Immature natural killer cell (primary cell): ENCODE results near the gene RPL18A. TPM values are rescaled to one million over a fixed set of nuclear protein-coding genes. Genes with fewer than 3 reads are reported as not detected.

Source experiments
- DNase-seq, 3 donors: peaks; one replicate each; pipeline ENCODE4 v3.0.0; 2022; ENCODE audit warnings: mixed read lengths in 1 of 3
- H3K27ac Mint-ChIP-seq, 6 donors: one replicate each; pipeline ENCODE4 v1.8.0; 2020; ENCODE audit warnings: mixed read lengths in 6 of 6, mild to moderate bottlenecking in 5 of 6, inconsistent platforms in 4 of 6, moderate library complexity in 3 of 6
- H3K27me3 Mint-ChIP-seq, 3 donors: one replicate each; pipeline ENCODE4 v1.8.0; 2020 to 2021; ENCODE audit warnings: low read depth in 3 of 3, mild to moderate bottlenecking in 3 of 3, mixed read lengths in 3 of 3, moderate library complexity in 3 of 3, inconsistent platforms in 1 of 3
- H3K36me3 Mint-ChIP-seq, 3 donors: one replicate each; pipeline ENCODE4 v1.8.0; 2020; ENCODE audit warnings: mixed read lengths in 3 of 3, inconsistent platforms in 2 of 3, mild to moderate bottlenecking in 2 of 3
- H3K4me1 Mint-ChIP-seq, 2 donors: one replicate each; pipeline ENCODE4 v1.8.0; 2020; ENCODE audit warnings: inconsistent platforms in 2 of 2, mild to moderate bottlenecking in 2 of 2, mixed read lengths in 2 of 2, moderate library complexity in 1 of 2
- H3K4me3 Mint-ChIP-seq, 5 donors: one replicate each; pipeline ENCODE4 v1.8.0; 2020; ENCODE audit warnings: mild to moderate bottlenecking in 5 of 5, mixed read lengths in 5 of 5, inconsistent platforms in 3 of 5, moderate library complexity in 3 of 5
- H3K9me3 Mint-ChIP-seq, 6 donors: one replicate each; pipeline ENCODE4 v1.8.0; 2020; ENCODE audit warnings: mild to moderate bottlenecking in 6 of 6, mixed read lengths in 6 of 6, inconsistent platforms in 4 of 6, moderate library complexity in 3 of 6
- polyA plus RNA-seq, 3 donors: library from polyadenylated mRNA; unstranded; fragments of 300-500 nt; fragmentation: Illumina TruSeq; gene quantifications; one replicate each; pipeline ENCODE4 v1.2.3, GENCODE V29; 2021

The RPL18A gene
- polyA plus RNA-seq, 3 donors from 2014 or later: 1,385 to 2,434 (median 1,562) TPM

GRCh38 chr19:17866312-17866963 is 6.7 kb downstream of the RPL18A start:
- Mint-ChIP-seq H3K27me3 (peaks cover 0 to 8% (median 7%) of the 10 kb centered on the region in 3 donors), H3K9me3 (no peaks in the 10 kb centered on the region), H3K27ac (peak overlapping the region in 1 of 6 donors; percentile 56), H3K36me3 (peaks cover 0 to 8% (median 0%) of the 10 kb centered on the region in 3 donors), H3K4me1 (peaks cover 4 to 7% of the 10 kb centered on the region in 2 donors), H3K4me3 (no peak overlapping the region)
- no peak for DNase-seq

DNA sequence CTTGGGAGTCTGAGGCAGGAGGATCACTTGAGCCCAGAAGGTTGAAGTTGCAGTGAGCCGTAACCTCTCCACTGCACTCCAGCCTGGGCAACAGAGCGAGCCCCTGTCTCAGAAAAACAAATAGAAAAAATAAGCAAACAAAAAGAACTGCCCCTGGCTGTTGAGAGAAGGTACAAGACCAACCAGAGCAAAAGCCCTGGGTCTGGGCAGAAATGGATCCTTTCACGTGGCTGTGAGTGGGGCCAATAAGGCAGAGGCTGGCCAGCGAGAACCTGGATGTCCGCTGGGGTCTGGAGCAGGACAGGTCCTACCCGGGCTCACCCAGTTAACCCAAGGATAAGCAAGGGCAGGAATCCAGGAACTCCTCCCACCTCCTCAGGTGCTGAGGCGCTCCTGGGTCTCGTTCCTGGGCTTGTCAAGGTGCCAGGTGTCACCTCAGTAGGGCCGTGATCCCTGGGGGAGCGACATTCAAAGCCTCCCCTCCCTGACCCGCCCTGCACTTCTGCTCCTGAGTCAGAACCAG is 7.3 kb downstream of the RPL18A start:
- Mint-ChIP-seq H3K9me3 (no peaks in the 10 kb centered on the region), H3K27ac (no peak overlapping the region), H3K4me3 (no peak overlapping the region), H3K4me1 (peaks cover 0 to 6% of the 10 kb centered on the region in 2 donors), H3K36me3 (peaks cover 0 to 8% (median 0%) of the 10 kb centered on the region in 3 donors), H3K27me3 (peaks cover 0 to 8% (median 7%) of the 10 kb centered on the region in 3 donors)
- DNase-seq: no peak

DNA sequence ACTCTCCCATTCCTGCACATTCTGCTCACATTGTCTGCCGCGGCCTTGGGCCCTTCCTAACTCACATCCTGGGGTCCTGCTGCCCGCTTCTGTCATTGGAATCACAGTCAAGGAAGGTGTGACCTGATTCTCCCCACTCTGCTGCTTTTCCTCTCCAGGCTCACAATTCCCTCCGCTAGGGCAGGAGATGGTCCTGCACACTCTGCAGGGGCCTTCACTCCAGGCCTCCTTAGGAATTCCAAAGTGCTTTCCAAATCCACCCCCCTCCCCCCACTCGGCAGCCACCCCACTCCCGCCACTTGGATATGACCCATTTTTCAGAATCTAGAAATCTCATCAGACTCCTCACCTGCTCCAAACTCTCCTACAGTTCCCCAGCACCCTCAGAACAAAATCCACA is 9.0 kb downstream of the RPL18A start:
- no peak for DNase-seq
- no peak overlapping the region for H3K4me3 Mint-ChIP-seq
- no peak overlapping the region for H3K27ac Mint-ChIP-seq
- peaks cover 0 to 4% (median 0%) of the 10 kb centered on the region in 3 donors for H3K36me3 Mint-ChIP-seq
- H3K4me1 Mint-ChIP-seq: peaks cover 0 to 8% of the 10 kb centered on the region in 2 donors
- H3K27me3 Mint-ChIP-seq: peaks cover 2 to 12% (median 9%) of the 10 kb centered on the region in 3 donors
- H3K9me3 Mint-ChIP-seq: no peaks in the 10 kb centered on the region

DNA sequence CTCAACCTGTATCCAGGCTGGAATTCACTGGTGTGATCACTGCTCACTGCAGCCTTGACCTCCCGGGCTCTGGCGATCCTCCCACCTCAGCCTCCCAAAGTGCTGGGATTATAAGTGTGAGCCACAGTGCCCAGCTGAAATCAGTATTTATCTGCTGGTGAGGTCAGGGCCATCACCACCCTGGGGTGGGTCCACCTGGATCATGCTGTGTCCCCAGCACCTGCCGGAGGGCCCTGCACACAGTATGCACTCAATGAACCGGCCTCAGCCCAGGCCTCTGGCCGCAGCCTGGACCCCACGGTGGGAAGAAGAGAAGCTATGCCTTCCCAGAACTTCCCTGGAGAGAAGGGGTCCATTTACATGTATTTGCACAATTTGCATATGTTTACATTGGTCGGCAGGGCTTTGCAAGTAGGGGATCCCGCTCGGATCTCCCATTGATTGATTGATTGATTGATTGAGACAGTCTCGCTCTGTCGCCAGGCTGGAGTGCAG is 9.5 kb downstream of the RPL18A start:
- H3K27ac Mint-ChIP-seq: no peak overlapping the region
- no peak for DNase-seq
- H3K27me3 Mint-ChIP-seq: peaks cover 2 to 12% (median 9%) of the 10 kb centered on the region in 3 donors
- H3K4me1 Mint-ChIP-seq: peaks cover 0 to 8% of the 10 kb centered on the region in 2 donors
- H3K9me3 Mint-ChIP-seq: no peaks in the 10 kb centered on the region
- H3K4me3 Mint-ChIP-seq: no peak overlapping the region
- H3K36me3 Mint-ChIP-seq: peaks cover 0 to 4% (median 0%) of the 10 kb centered on the region in 3 donors

GRCh38 chr19:17871032-17871877 is 11.5 kb downstream of the RPL18A start:
- Mint-ChIP-seq H3K27me3 (peaks cover 5 to 17% (median 11%) of the 10 kb centered on the region in 3 donors), H3K27ac (no peak overlapping the region), H3K4me1 (peaks cover 6 to 11% of the 10 kb centered on the region in 2 donors), H3K9me3 (no peaks in the 10 kb centered on the region), H3K4me3 (peak overlapping the region in 1 of 5 donors; percentile 35), H3K36me3 (no peaks in the 10 kb centered on the region)
- no peak for DNase-seq

GRCh38 chr19:17871878-17872250 is 12.2 kb downstream of the RPL18A start, which contains the start of gene SLC5A5:
TSS of gene SLC5A5 (plus strand) at chr19:17871945. CDS start at chr19:17872320, 375 bp downstream.
- peaks cover 6 to 11% of the 10 kb centered on the region in 2 donors for H3K4me1 Mint-ChIP-seq
- peak within 1 kb of the TSS; percentile 42 to 62 (median 56) for H3K4me3 Mint-ChIP-seq
- peak within 1 kb of the TSS in 1 of 6 donors; percentile 17 for H3K27ac Mint-ChIP-seq
- no peak for DNase-seq
- H3K36me3 Mint-ChIP-seq: no peaks in the 10 kb centered on the region
- no peaks in the 10 kb centered on the region for H3K9me3 Mint-ChIP-seq
- H3K27me3 Mint-ChIP-seq: peaks cover 5 to 17% (median 11%) of the 10 kb centered on the region in 3 donors

DNA sequence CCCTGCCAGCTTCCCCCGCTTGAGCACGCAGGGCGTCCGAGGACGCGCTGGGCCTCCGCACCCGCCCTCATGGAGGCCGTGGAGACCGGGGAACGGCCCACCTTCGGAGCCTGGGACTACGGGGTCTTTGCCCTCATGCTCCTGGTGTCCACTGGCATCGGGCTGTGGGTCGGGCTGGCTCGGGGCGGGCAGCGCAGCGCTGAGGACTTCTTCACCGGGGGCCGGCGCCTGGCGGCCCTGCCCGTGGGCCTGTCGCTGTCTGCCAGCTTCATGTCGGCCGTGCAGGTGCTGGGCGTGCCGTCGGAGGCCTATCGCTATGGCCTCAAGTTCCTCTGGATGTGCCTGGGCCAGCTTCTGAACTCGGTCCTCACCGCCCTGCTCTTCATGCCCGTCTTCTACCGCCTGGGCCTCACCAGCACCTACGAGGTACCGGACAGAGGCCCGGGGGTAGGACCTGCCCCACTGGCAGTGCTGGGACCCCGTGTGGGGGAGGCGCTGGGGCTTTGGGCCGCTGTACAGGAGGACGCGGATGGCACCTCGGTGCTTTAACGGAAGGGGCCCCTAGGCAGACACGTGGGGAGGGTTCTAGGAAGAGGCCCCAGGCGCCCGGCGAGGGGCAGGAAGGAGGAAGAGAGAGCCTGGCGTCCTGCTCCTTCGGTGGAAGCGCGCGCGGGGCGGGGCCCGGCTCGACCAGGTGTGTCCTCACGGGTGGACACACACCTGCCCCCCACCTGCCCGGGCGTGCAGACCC is 12.7 kb downstream of the RPL18A start:
- peak overlapping the region in 1 of 6 donors; percentile 17 for H3K27ac Mint-ChIP-seq
- DNase-seq: no peak

GRCh38 chr19:17873786-17874757 is 14.4 kb downstream of the RPL18A start:
- Mint-ChIP-seq H3K36me3 (no peaks in the 10 kb centered on the region), H3K4me3 (peak overlapping the region; percentile 57 to 73 (median 68)), H3K4me1 (peaks cover 6 to 11% of the 10 kb centered on the region in 2 donors), H3K27ac (no peak overlapping the region), H3K9me3 (no peaks in the 10 kb centered on the region), H3K27me3 (peaks cover 5 to 17% (median 11%) of the 10 kb centered on the region in 3 donors)
- DNase-seq: peak in 2 of 3 donors; percentile 30 to 34

More for the DNA sequence above, 12.7 kb downstream of the RPL18A start:
- H3K27me3 Mint-ChIP-seq: peaks cover 5 to 17% (median 11%) of the 10 kb centered on the region in 3 donors
- H3K4me3 Mint-ChIP-seq: peak overlapping the region in 3 of 5 donors; percentile 39 to 56 (median 42)
- H3K9me3 Mint-ChIP-seq: no peaks in the 10 kb centered on the region
- peaks cover 6 to 11% of the 10 kb centered on the region in 2 donors for H3K4me1 Mint-ChIP-seq
- H3K36me3 Mint-ChIP-seq: no peaks in the 10 kb centered on the region

DNA sequence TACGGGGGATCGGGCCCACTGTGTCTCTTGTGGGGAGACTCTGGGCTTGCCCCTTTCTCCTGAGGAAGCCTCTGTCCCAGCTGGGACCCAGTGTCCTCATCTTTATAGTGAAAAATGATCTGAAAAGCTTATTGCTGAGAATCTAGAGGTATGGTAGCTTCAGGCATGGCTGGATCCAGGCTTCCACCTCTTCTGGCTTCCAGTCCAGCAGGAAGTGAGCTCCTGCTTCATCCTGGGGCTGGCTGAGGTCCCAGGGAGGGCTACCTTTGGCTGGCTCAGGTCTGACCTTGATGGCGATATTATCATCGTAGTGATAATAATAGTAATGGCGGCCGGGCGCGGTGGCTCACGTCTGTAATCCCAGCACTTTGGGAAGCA is 15.0 kb downstream of the RPL18A start:
- Mint-ChIP-seq H3K27ac (no peak overlapping the region), H3K27me3 (peaks cover 5 to 17% (median 11%) of the 10 kb centered on the region in 3 donors)

GRCh38 chr19:17877696-17878095 is 18.0 kb downstream of the RPL18A start:
- Mint-ChIP-seq H3K36me3 (no peaks in the 10 kb centered on the region), H3K27ac (no peak overlapping the region), H3K9me3 (no peaks in the 10 kb centered on the region), H3K27me3 (peaks cover 2 to 10% (median 5%) of the 10 kb centered on the region in 3 donors), H3K4me1 (peaks cover 5 to 6% of the 10 kb centered on the region in 2 donors), H3K4me3 (no peak overlapping the region)
- no peak for DNase-seq

More for the DNA sequence above, 15.0 kb downstream of the RPL18A start:
- no peak for DNase-seq
- no peaks in the 10 kb centered on the region for H3K36me3 Mint-ChIP-seq
- peak overlapping the region; percentile 57 to 73 (median 64) for H3K4me3 Mint-ChIP-seq
- no peaks in the 10 kb centered on the region for H3K9me3 Mint-ChIP-seq
- H3K4me1 Mint-ChIP-seq: peaks cover 6 to 11% of the 10 kb centered on the region in 2 donors

DNA sequence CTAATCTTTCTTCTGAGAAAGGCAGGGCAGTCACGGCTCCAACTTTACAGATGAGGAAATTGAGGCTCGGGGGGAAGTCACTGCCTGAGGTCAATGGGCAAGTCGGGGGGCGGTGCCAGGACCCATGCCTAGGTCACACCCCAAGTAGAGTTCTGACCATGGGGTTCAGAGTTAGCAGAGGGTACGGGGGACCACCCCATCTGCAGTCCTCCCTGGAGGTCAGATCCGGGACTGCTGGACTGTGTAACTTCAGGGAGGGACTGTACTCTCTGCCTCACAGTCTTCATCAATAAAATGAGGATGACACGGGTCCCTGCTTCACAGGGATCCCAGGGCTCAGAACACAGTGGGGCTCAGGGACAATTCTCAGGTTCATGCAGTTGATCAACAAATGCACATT is 19.8 kb downstream of the RPL18A start:
- peaks cover 2 to 3% (median 3%) of the 10 kb centered on the region in 3 donors for H3K27me3 Mint-ChIP-seq
- H3K4me3 Mint-ChIP-seq: no peak overlapping the region
- H3K36me3 Mint-ChIP-seq: no peaks in the 10 kb centered on the region
- peaks cover 2 to 4% of the 10 kb centered on the region in 2 donors for H3K4me1 Mint-ChIP-seq
- H3K9me3 Mint-ChIP-seq: no peaks in the 10 kb centered on the region
- DNase-seq: no peak
- no peak overlapping the region for H3K27ac Mint-ChIP-seq

DNA sequence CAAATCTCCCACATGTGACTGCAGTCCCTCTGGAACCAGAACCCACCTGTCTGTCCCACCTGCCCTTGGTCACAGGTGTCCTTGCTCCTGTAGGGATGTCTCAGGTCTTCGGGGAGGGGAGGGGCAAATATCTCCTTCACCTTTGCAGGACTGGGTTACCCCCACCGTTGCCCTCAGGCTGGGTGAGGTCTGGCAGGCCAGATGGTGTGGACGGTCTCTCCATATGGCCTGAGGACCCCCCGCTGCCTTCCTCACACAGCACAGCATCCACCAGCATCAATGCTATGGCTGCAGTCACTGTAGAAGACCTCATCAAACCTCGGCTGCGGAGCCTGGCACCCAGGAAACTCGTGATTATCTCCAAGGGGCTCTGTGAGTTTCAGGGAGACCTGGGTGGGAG is 22.0 kb downstream of the RPL18A start:
- H3K27me3 Mint-ChIP-seq: no peaks in the 10 kb centered on the region
- no peak overlapping the region for H3K4me3 Mint-ChIP-seq
- H3K4me1 Mint-ChIP-seq: no peaks in the 10 kb centered on the region
- no peak overlapping the region for H3K27ac Mint-ChIP-seq
- no peak for DNase-seq
- H3K36me3 Mint-ChIP-seq: no peaks in the 10 kb centered on the region
- no peaks in the 10 kb centered on the region for H3K9me3 Mint-ChIP-seq
